PC-3 (cell line): ENCODE data around the gene FPR2. TPM values are rescaled to one million over a fixed set of nuclear protein-coding genes. Genes with fewer than 3 reads are reported as not detected.

Experiments
- ATAC-seq: fragments of 200-7000 bp; cut with Tn5 transposase; 2 replicates; pipeline ENCODE4 v1.9.1; 2020; ENCODE audit warnings: mild to moderate bottlenecking, moderate library complexity
- BruUV-seq: library from RNA; stranded (reverse); fragments of 400-500 nt; replicated peaks from 2 replicates; lab custom pipeline; 2021; lab: Mats Ljungman, UMichigan
- CTCF ChIA-PET: fragments of 300-600 bp; sonication (Branson Sonifier 250); formaldehyde crosslinking; loops from one replicate; lab custom pipeline; 2022; ENCODE audit warnings: antibody characterized with exemption; lab: Charles Lee
- POLR2A ChIA-PET: fragments of 300-600 bp; sonication (Branson Sonifier 250); formaldehyde crosslinking; loops from one replicate; lab custom pipeline; 2022; ENCODE audit warnings: antibody characterized with exemption; ENCODE audit not compliant: unreplicated experiment; lab: Charles Lee
- DNase-seq: peaks from one replicate; pipeline ENCODE4 v3.0.0-alpha.2; 2015
- H2AFZ ChIP-seq: fragments of 300-600 bp; sonication (generic); 2 replicates; pipeline ENCODE4 v1.6.0; 2016; ENCODE audit warnings: antibody characterized with exemption, low read length
- H3F3A ChIP-seq: fragments of 300-600 bp; sonication (generic); one replicate; pipeline ENCODE4 v1.6.0; 2017; ENCODE audit warnings: antibody characterized with exemption, low read length, control low read depth, mild to moderate bottlenecking; ENCODE audit not compliant: unreplicated experiment
- H3K27ac ChIP-seq: fragments of 300-600 bp; sonication (generic); 2 replicates; pipeline ENCODE4 v1.5.1; 2016; ENCODE audit warnings: mild to moderate bottlenecking, low read length
- H3K27me3 ChIP-seq: fragments of 300-600 bp; sonication (generic); 2 replicates; pipeline ENCODE4 v1.6.1; 2016; ENCODE audit warnings: low read length, mixed read lengths
- H3K36me3 ChIP-seq: fragments of 300-600 bp; sonication (generic); 2 replicates; pipeline ENCODE4 v1.6.1; 2016; ENCODE audit warnings: low read depth, mixed run types, low read length, mixed read lengths
- H3K4me1 ChIP-seq: fragments of 300-600 bp; sonication (generic); 2 replicates; pipeline ENCODE4 v1.5.1; 2016; ENCODE audit warnings: low read length; ENCODE audit not compliant: insufficient read depth
- H3K4me2 ChIP-seq: fragments of 300-600 bp; sonication (generic); 2 replicates; pipeline ENCODE4 v1.6.0; 2016; ENCODE audit warnings: low read length
- H3K4me3 ChIP-seq: fragments of 300-600 bp; sonication (generic); 2 replicates; pipeline ENCODE4 v1.5.1; 2016; ENCODE audit warnings: mild to moderate bottlenecking, low read length, mixed read lengths
- H3K79me2 ChIP-seq: fragments of 300-600 bp; sonication (generic); 2 replicates; pipeline ENCODE4 v1.6.1; 2017; ENCODE audit warnings: low read length, mixed read lengths
- H3K9ac ChIP-seq: fragments of 300-600 bp; sonication (generic); 2 replicates; pipeline ENCODE4 v1.6.0; 2016; ENCODE audit warnings: mild to moderate bottlenecking, low read length
- H3K9me2 ChIP-seq: fragments of 300-600 bp; sonication (generic); replicated peaks from 2 replicates; pipeline ENCODE4 v1.6.1; 2016; ENCODE audit warnings: mixed run types, low read length, mixed read lengths
- H3K9me3 ChIP-seq: fragments of 300-600 bp; sonication (generic); 2 replicates; pipeline ENCODE4 v1.6.1; 2016; ENCODE audit warnings: low read length, mixed read lengths
- H4K20me1 ChIP-seq: fragments of 300-600 bp; sonication (generic); 2 replicates; pipeline ENCODE4 v1.6.1; 2016; ENCODE audit warnings: low read length, mixed read lengths
- EZH2 ChIP-seq: fragments of 300-600 bp; sonication (generic); IDR thresholded peaks from one replicate; pipeline ENCODE4 v1.6.1; 2017; ENCODE audit warnings: antibody characterized with exemption, mild to moderate bottlenecking, low read length; ENCODE audit not compliant: unreplicated experiment
- EZH2phosphoT487 ChIP-seq: fragments of 300-600 bp; sonication (generic); IDR thresholded peaks from 2 replicates; pipeline ENCODE4 v1.6.1; 2018; ENCODE audit warnings: mild to moderate bottlenecking, antibody characterized with exemption, low read length, borderline replicate concordance
- intact Hi-C: fragments of 100-400 bp; cut with micrococcal nuclease; formaldehyde crosslinking; loops from 2 replicates; pipeline ENCODE4 v1.9.0; 2023
- total RNA-seq: library from RNA; depleted of rRNA; stranded (reverse); fragments of >200 nt; gene quantifications from 2 replicates; pipeline ENCODE4 v1.2.3, GENCODE V29; 2014
- TF ChIP-seq, protein P1 (sequence below): fragments of 300-600 bp; sonication (generic); conservative IDR thresholded peaks from 2 replicates; pipeline ENCODE4 v1.5.1; 2017; ENCODE audit warnings: antibody characterized with exemption, low read depth, mild to moderate bottlenecking, low read length

FPR2 gene
- total RNA-seq, 1 experiment from 2014 or later, result not detected

- H2AFZ ChIP-seq, result no peak overlapping the region
- BruUV-seq, result no TSS peak
- DNase-seq (no peak), ATAC-seq (no peak)
- no peaks in the 10 kb centered on the region for H3F3A ChIP-seq
- H3K9me2 ChIP-seq, result no peaks in the 10 kb centered on the region
- intact Hi-C loops, result no loop called here
- no peak overlapping the region for H3K4me3 ChIP-seq
- H4K20me1 ChIP-seq, result no peaks in the 10 kb centered on the region
- H3K27me3 ChIP-seq, result 0 out of 2 replicates have a peak, but pooled peaks cover 4% of the 10 kb centered on the region
- H3K9ac ChIP-seq, result no peak overlapping the region
- CTCF ChIA-PET, result no interaction called here
- no peaks in the 10 kb centered on the region for H3K9me3 ChIP-seq
- no peaks in the 10 kb centered on the region for H3K79me2 ChIP-seq
- H3K36me3 ChIP-seq, result no peaks in the 10 kb centered on the region
- no peak overlapping the region for H3K27ac ChIP-seq
- no peak for TF ChIP-seq EZH2phosphoT487
- TF ChIP-seq, protein P1, sequence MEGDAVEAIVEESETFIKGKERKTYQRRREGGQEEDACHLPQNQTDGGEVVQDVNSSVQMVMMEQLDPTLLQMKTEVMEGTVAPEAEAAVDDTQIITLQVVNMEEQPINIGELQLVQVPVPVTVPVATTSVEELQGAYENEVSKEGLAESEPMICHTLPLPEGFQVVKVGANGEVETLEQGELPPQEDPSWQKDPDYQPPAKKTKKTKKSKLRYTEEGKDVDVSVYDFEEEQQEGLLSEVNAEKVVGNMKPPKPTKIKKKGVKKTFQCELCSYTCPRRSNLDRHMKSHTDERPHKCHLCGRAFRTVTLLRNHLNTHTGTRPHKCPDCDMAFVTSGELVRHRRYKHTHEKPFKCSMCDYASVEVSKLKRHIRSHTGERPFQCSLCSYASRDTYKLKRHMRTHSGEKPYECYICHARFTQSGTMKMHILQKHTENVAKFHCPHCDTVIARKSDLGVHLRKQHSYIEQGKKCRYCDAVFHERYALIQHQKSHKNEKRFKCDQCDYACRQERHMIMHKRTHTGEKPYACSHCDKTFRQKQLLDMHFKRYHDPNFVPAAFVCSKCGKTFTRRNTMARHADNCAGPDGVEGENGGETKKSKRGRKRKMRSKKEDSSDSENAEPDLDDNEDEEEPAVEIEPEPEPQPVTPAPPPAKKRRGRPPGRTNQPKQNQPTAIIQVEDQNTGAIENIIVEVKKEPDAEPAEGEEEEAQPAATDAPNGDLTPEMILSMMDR, result no peak
- no peak for TF ChIP-seq EZH2
- no peak overlapping the region for H3K4me2 ChIP-seq
- H3K4me1 ChIP-seq, result no peaks in the 10 kb centered on the region
- POLR2A ChIA-PET, result no interaction called here
Measured at GRCh38 chr19:51754109-51754508, 6.9 kb upstream of the FPR2 start.

GRCh38 chr19:51754770-51755169 lies 6.2 kb upstream of the FPR2 start:
- no peak overlapping the region for H3K4me3 ChIP-seq
- ATAC-seq (no peak), DNase-seq (no peak)
- H3K9ac ChIP-seq, result no peak overlapping the region
- ChIA-PET POLR2A (no interaction called here), CTCF (no interaction called here)
- H3K79me2 ChIP-seq, result no peaks in the 10 kb centered on the region
- H3K4me2 ChIP-seq, result no peak overlapping the region
- H3K9me3 ChIP-seq, result no peaks in the 10 kb centered on the region
- H3K9me2 ChIP-seq, result no peaks in the 10 kb centered on the region
- intact Hi-C loops, result no loop called here
- no peaks in the 10 kb centered on the region for H3F3A ChIP-seq
- no peak overlapping the region for H2AFZ ChIP-seq
- BruUV-seq, result no TSS peak
- no peaks in the 10 kb centered on the region for H3K4me1 ChIP-seq
- no peaks in the 10 kb centered on the region for H4K20me1 ChIP-seq
- no peaks in the 10 kb centered on the region for H3K36me3 ChIP-seq
- no peak overlapping the region for H3K27ac ChIP-seq
- TF ChIP-seq, protein P1, result no peak
- TF ChIP-seq EZH2 (no peak), EZH2phosphoT487 (no peak)
- 0 out of 2 replicates have a peak, but pooled peaks cover 4% of the 10 kb centered on the region for H3K27me3 ChIP-seq

GRCh38 chr19:51755571-51755970 lies 5.4 kb upstream of the FPR2 start:
- H3K36me3 ChIP-seq, result no peaks in the 10 kb centered on the region
- DNase-seq, result no peak
- no peak overlapping the region for H3K9ac ChIP-seq
- no peak overlapping the region for H3K4me3 ChIP-seq
- no peaks in the 10 kb centered on the region for H3K9me3 ChIP-seq
- intact Hi-C loops, result no loop called here
- H2AFZ ChIP-seq, result no peak overlapping the region
- no peaks in the 10 kb centered on the region for H3K4me1 ChIP-seq
- TF ChIP-seq, protein P1, result no peak
- TF ChIP-seq EZH2phosphoT487, result no peak
- BruUV-seq, result no TSS peak
- CTCF ChIA-PET, result no interaction called here
- H3K4me2 ChIP-seq, result no peak overlapping the region
- H3F3A ChIP-seq, result no peaks in the 10 kb centered on the region
- no peak for ATAC-seq
- H4K20me1 ChIP-seq, result no peaks in the 10 kb centered on the region
- no peak overlapping the region for H3K27ac ChIP-seq
- POLR2A ChIA-PET, result no interaction called here
- H3K79me2 ChIP-seq, result no peaks in the 10 kb centered on the region
- H3K27me3 ChIP-seq, result peaks cover 6% of the 10 kb centered on the region; the same call in 1 of the 2 replicates
- H3K9me2 ChIP-seq, result no peaks in the 10 kb centered on the region
